Spinal cord (tissue), 10 donors: ENCODE data around the gene BSG. TPM values are rescaled to one million over a fixed set of nuclear protein-coding genes. Genes with fewer than 3 reads are reported as not detected.
"Not testable (repeated sequence)": the region's sequence is repeated elsewhere in the genome, so short reads cannot be mapped to it uniquely, and the experiment has no call there.

ENCODE experiments used
- DNase-seq, 6 donors: peaks; one replicate each; pipeline versions ENCODE4 v3.0.0 to v3.0.0-alpha.2; 2013 to 2015; ENCODE audit warnings: low spot score in 6 of 6, low read depth in 4 of 6
- H3K27ac ChIP-seq: one replicate; pipeline ENCODE4 v1.5.1; 2013; ENCODE audit warnings: low read depth, low read length, control low read depth
- H3K27me3 ChIP-seq: one replicate; pipeline ENCODE4 v1.6.1; 2013; ENCODE audit warnings: low read length; ENCODE audit not compliant: control insufficient read depth, insufficient read depth
- H3K36me3 ChIP-seq: one replicate; pipeline ENCODE4 v1.6.1; 2013; ENCODE audit warnings: low read length; ENCODE audit not compliant: control insufficient read depth, insufficient read depth
- H3K4me1 ChIP-seq: one replicate; pipeline ENCODE4 v1.6.1; 2013; ENCODE audit warnings: low read length; ENCODE audit not compliant: control insufficient read depth, insufficient read depth
- H3K4me3 ChIP-seq: one replicate; pipeline ENCODE4 v1.5.1; 2013; ENCODE audit warnings: low read depth, low read length, control low read depth
- H3K9me3 ChIP-seq: one replicate; pipeline ENCODE4 v1.6.1; 2013; ENCODE audit warnings: low read length; ENCODE audit not compliant: control insufficient read depth, insufficient read depth
- WGBS: methylation state at CpG from one replicate; pipeline ENCODE4 v1.1.5; 2013; ENCODE audit warnings: missing lambda C conversion rate; ENCODE audit not compliant: insufficient coverage; 5-methylcytosine and 5-hydroxymethylcytosine counted together
- polyA plus RNA-seq, 2 donors: library from polyadenylated mRNA; unstranded; fragments of 120-200 nt; gene quantifications; one replicate each; pipeline ENCODE4 v1.2.1, GENCODE V29; 2013; ENCODE audit not compliant: insufficient read length in 2 of 2
- total RNA-seq, 2 donors: library from RNA; depleted of rRNA in 1 of 2; stranded (reverse); fragments of 120-200 nt in 1 of 2; fragments of >200 nt in 1 of 2; gene quantifications; one replicate each; pipeline versions ENCODE4 v1.2.3 to v1.2.4, GENCODE V29; 2013 to 2014
- donor health status: healthy.

BSG gene
- total and polyA plus RNA-seq, 4 donors, result 177 to 638 (median 553) TPM

GRCh38 chr19:594265-594870, 22.0 kb downstream of the BSG start:
- no peak for DNase-seq
- WGBS, result 71% methylated on average over 19 of the region's 24 CpGs
- H3K27me3 ChIP-seq, result peaks cover 14% of the 10 kb centered on the region
- H3K36me3 ChIP-seq, result peaks cover 21% of the 10 kb centered on the region
- H3K9me3 ChIP-seq, result no peaks in the 10 kb centered on the region
- peaks cover 17% of the 10 kb centered on the region for H3K4me1 ChIP-seq
- H3K4me3 ChIP-seq, result no peak overlapping the region
- H3K27ac ChIP-seq, result no peak overlapping the region

DNA sequence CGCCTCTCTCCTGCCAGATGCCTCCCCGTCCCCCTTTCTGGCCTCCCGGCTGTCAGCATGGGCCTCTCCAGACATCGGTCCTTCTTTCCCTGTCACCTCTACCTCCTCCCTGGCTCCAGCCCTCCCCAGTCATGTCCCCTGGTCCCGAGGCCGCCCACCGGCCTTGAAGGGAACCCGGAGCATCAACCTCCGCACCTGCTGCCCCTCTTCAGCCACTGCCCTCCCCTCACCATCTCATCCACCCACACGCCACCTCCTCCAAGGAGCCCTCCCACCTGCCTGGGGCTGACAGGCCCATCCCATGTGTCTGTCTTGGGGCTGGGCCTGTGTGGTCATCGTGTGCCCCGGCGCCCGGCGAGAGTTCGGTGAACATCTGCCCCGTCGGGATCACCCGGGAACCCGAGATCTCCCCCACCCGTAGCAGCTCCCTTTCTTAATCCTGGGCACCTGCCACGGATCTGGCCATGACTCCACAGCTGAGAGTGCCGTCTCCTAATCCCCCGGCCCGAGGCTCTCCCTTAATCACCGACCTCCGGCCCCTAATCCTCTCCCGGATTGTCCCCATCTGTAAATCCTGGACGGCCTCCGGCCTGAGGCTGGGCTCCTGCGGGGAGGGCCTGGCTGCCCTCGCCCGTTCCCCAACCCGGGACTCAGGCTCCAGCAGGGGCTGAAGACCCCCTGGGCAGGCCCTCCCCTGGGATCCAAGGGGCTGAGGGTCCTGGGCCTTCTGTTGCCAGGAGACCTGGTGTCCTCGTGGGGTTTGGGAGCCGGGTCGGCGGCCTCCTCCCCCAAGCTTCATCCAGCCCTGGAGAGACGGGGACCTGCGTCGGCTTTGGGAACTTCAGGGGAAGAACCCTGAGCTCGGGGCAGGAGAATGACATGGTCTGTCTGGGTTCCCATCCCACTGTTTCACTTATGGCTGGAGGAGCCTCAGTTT, 23.2 kb downstream of the BSG start:
- Histone ChIP-seq H3K27me3 (peaks cover 14% of the 10 kb centered on the region), H3K27ac (no peak overlapping the region), H3K4me3 (no peak overlapping the region), H3K9me3 (no peaks in the 10 kb centered on the region), H3K4me1 (peaks cover 17% of the 10 kb centered on the region), H3K36me3 (peaks cover 21% of the 10 kb centered on the region)
- DNase-seq, result no peak
- 79% methylated on average over 42 of the region's 42 CpGs for WGBS

DNA sequence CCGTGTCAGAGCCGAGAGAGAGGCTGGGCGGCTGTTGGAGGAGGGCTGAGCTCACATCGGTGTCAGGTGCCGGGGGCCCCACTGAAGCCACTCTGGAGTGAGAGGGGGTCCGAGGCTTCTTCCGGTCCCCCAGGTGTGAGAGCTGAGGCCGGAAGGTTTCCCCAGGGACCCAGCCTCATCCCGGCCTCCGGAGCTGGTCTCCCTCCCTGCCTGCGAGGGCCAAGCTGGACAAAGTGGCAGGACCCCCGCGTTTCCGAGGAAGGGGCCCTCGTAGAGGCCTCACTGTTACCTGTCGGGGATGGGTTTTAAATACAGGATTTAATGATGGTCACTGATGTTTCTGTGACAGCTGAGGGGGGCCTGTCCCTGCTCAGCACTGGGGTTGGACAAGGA, 23.9 kb downstream of the BSG start:
- DNase-seq, result no peak
- Histone ChIP-seq H3K4me3 (no peak overlapping the region), H3K36me3 (peaks cover 21% of the 10 kb centered on the region), H3K27me3 (peaks cover 8% of the 10 kb centered on the region), H3K27ac (no peak overlapping the region), H3K4me1 (peaks cover 11% of the 10 kb centered on the region), H3K9me3 (no peaks in the 10 kb centered on the region)
- 86% methylated on average over 13 of the region's 16 CpGs for WGBS

DNA sequence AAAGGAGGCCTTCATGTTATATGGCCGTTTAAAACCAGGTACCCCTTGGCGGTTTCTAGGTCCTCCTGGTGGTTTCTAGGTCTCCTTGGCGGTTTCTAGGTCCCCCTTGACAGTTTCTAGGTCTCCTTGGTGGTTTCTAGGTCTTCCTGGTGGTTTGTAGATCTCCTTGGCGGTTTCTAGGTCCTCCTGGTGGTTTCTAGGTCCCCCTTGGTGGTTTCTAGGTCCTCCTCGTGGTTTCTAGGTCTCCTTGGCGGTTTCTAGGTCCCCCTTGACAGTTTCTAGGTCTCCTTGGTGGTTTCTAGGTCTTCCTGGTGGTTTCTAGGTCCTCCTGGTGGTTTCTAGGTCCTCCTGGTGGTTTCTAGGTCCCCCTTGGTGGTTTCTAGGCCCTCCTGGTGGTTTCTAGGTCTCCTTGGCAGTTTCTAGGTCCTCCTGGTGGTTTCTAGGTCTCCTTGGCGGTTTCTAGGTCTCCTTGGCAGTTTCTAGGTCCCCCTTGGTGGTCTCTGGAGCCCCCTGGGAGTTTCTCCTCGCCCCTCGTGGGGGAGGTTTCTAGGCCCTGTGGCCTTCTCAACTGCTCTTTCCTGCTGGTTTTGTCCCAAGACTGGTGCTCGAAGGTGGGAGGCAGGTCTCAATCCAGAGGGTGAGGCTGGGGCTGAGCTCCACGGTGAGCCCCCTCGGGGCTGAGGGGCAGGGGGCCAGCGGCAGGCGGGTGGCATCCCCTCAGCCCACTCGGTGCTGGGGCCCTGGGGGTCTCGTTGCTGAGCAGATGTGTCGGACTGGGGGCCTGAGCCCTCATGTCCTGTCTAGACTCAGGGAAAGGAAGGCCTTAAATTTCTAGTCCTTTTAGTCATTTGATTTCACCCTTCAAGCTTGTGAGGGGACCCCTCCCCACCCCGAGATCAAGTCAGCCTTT, 25.3 kb downstream of the BSG start:
- H3K27me3 ChIP-seq, result no peaks in the 10 kb centered on the region
- H3K9me3 ChIP-seq, result no peaks in the 10 kb centered on the region
- no peak for DNase-seq
- peaks cover 11% of the 10 kb centered on the region for H3K36me3 ChIP-seq
- H3K4me3 ChIP-seq, result no peak overlapping the region
- 77% methylated on average over 12 of the region's 18 CpGs for WGBS
- no peak overlapping the region for H3K27ac ChIP-seq
- H3K4me1 ChIP-seq, result no peaks in the 10 kb centered on the region

GRCh38 chr19:601310-601709, 28.9 kb downstream of the BSG start:
- Histone ChIP-seq H3K4me3 (no peak overlapping the region), H3K9me3 (no peaks in the 10 kb centered on the region), H3K36me3 (peaks cover 3% of the 10 kb centered on the region), H3K27ac (no peak overlapping the region), H3K27me3 (no peaks in the 10 kb centered on the region), H3K4me1 (no peaks in the 10 kb centered on the region)
- WGBS, result 91% methylated on average over 24 of the region's 28 CpGs
- no peak for DNase-seq

- Histone ChIP-seq H3K36me3 (peaks cover 3% of the 10 kb centered on the region), H3K27ac (no peak overlapping the region), H3K27me3 (no peaks in the 10 kb centered on the region), H3K4me1 (no peaks in the 10 kb centered on the region), H3K4me3 (no peak overlapping the region), H3K9me3 (no peaks in the 10 kb centered on the region)
- DNase-seq, result no peak
- 88% methylated on average over 18 of the region's 25 CpGs for whole genome bisulfite sequencing
Observed at GRCh38 chr19:601790-602189, 29.4 kb downstream of the BSG start.

- H3K4me3 ChIP-seq, result no peak overlapping the region
- no peak for DNase-seq
- H3K27ac ChIP-seq, result no peak overlapping the region
- H3K36me3 ChIP-seq, result peaks cover 11% of the 10 kb centered on the region
- H3K4me1 ChIP-seq, result no peaks in the 10 kb centered on the region
- WGBS, result 86% methylated on average over 35 of the region's 35 CpGs
- no peaks in the 10 kb centered on the region for H3K27me3 ChIP-seq
- H3K9me3 ChIP-seq, result no peaks in the 10 kb centered on the region
Observed at GRCh38 chr19:602391-603301, 30.2 kb downstream of the BSG start.

GRCh38 chr19:603302-603639, 30.9 kb downstream of the BSG start:
- WGBS, result 93% methylated on average over 13 of the region's 13 CpGs
- peaks cover 17% of the 10 kb centered on the region for H3K36me3 ChIP-seq
- not testable (repeated sequence) for H3K4me1 ChIP-seq, H3K4me3 ChIP-seq, H3K27ac ChIP-seq, H3K27me3 ChIP-seq, DNase-seq, H3K9me3 ChIP-seq

DNA sequence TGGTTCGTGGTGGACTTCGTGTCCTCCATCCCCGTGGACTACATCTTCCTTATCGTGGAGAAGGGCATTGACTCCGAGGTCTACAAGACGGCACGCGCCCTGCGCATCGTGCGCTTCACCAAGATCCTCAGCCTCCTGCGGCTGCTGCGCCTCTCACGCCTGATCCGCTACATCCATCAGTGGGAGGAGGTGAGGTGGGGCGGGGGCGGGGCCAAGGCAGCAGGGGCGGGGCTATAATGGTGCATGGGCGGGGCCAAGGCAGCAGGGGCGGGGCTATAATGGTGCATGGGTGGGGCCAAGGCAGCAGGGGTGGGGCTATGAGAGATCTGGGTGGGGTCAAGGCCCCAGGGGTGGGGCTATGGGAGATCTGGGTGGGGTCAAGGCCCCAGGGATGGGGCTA, 31.4 kb downstream of the BSG start:
- DNase-seq, H3K4me1 ChIP-seq: not testable (repeated sequence)
- peaks cover 22% of the 10 kb centered on the region for H3K36me3 ChIP-seq

More for the DNA sequence above, 31.4 kb downstream of the BSG start:
- H3K27ac ChIP-seq, H3K4me3 ChIP-seq, H3K27me3 ChIP-seq, H3K9me3 ChIP-seq: not testable (repeated sequence)
- WGBS, result 99% methylated on average over 9 of the region's 20 CpGs
